ENCODE measurements around the gene F13A1. TPM values are rescaled to one million over a fixed set of nuclear protein-coding genes. Genes with fewer than 3 reads are reported as not detected.

Gene F13A1
- total RNA-seq = 0.05 TPM in 1 of 2 replicates, not detected in the other

DNA sequence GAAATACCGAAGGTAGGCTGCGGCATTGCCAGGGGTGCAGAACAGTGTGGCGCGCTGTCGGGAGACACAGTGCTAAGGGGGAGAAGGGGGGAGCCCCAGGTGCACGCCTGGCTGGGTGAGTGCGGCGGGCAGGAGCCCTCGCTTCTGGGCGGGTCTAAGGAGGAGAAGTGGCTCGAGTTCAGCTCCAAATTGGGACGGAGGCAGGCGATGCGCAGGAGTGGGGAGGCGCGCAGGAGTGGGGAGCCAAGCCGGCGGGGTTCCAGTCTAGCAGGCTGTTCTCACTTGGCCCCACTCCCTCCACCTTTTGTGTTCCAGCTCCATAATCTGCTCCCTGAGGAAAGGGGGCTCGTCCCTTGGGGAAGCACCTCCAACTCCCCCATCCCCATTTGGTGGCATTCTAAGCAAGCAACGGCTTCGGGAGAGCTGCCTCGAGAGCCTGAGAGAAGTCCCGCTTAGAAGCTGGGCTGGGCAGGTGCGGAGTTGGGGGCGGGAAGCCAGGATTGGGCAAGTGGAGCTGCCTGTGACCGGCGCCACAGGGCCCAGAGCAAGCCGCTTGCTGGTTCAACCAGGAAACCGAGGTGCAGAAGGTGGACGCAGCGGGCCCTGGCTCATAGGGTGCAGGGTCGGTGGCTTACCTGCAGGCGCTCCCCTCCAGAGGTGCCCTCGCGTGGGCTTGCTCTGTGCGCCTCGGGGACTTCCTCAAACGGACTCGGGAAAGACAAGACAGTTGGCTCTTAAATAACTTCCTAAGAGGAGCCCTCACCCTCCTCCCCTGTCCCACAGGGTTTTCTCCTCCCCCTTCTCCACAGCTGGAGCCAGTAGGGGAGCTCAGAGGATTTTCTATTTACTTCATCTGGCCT is at the start of gene F13A1:
Gene F13A1, minus strand, starts transcription at position 711 of the 860 bp plus-strand sequence. CDS start 1,998 bp downstream, outside the sequence.
- no peak for DNase-seq (ENCODE audit: low read depth)

DNA sequence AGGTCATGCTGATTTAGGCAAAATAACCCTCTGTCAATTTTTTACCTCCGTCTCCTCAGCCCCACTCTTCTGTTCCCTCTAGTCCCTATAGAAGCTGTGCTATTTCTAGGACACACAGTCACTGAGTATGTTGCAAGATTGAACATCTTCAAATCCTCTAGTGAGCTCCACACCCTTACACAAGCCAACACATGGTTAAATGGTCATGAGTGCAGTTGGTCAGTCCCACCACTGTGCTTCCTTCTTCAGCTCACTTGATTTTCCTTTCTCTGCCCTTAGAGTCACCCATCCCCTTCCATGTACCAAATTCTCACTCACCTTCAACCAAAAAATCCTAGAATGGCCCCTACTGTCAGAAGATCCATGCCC is 48.2 kb upstream of the F13A1 start:
- DNase-seq (ENCODE audit: low read depth) = no peak

DNA sequence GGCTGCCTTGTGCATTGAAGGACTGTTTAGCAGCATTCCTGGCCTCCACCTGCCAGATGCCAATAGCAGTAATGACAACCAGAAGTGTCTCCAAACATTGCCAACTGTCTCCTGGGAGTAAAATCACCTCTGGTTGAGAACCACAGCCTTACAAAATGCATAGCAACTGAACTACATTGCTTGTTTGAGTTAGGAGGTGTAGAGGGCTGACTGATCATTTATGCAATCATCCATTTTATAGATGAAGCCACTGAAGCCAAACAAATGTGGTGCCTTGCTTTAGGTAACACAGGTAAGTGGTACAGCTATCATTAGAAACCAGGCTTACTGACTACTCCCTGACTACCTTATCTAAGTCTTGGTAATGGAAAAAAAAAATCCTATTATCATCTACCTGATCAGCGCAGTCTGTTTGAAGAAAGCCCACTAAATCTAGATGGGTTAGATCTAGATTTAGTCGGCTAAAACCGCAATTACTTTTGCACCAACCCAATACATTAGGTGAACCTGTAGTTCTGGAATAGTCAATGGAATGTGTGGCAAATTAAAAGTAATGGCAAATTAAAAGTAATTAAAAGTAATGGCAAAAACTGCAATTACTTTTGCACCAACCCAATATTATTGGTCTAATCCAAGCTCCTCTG is 47.7 kb upstream of the F13A1 start:
- DNase-seq (ENCODE audit: low read depth) = no peak

DNA sequence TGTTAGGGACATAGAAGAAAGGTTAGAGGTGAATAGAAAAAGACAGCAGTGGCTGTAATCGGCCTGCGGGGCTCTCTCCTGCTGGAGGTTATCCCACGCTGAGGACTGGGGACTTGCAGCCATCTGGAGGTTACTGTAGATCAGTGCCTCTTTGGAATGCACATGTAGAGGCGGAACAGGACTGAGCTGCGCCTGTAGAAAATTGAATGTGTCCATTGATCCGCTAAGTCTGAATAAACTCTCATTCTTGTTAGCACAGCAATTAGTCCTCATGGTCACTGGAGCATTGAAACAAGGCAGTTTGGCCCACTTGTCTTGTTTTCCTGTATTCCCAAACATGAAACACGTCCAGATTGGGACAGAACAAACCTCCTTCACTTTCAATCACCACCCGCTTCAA is 46.3 kb upstream of the F13A1 start:
- peak; percentile 74 for DNase-seq (ENCODE audit: low read depth)

DNA sequence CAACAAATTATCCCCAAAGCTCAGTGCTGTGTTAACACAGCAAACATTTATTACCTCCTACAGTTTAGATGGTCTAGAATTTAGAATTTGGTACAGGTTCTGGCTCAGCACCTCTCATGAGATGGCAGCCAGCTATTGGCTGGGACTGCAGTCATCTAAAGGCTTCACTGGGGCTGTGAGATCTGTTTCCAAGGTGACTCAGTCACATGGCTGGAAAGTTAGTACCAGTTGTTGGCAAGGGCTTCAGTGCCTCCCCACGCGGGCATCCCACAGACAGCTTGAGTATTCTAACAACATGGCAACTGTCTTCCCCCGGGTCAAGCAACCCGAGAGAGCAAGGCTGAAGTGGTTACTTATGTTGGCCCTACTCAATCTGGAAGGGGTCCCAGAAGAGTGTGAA is 44.8 kb upstream of the F13A1 start:
- DNase-seq (ENCODE audit: low read depth) = no peak

DNA sequence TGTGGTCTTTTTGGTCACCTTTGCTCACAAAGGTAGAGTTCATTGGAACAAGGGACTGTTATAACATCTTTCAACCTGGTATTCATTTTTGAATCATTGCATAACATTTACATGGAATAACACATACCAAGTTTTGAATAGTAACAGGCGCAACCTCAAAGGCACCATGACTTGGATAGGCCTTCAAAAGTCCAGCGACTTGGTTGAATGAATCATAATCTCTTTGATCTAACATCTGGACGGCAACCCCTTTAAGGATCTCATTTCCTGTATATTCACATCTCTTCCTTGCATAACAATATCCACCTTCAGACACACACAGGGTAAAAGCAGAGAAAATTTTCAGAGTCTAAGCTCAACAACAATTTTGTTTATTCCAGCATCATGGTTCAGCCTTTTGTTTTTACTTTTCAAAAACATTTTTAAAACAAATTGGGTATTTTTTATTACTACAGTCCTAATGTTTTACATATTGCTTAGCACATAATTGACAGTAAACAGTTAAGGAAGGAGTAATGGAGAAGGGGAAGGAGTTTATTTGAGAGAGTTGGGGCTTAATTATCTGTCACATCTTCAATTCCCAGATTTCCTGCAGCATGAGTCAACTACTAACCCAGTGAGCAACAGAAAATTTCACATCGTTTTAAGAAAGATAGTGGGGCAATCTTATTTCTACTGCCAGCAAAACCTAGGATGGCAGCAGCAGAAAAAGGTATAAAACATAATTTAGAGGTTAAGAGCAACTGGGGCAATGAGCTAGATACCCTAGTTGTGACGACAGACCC is 41.8 kb upstream of the F13A1 start:
- DNase-seq (ENCODE audit: low read depth) = no peak

DNA sequence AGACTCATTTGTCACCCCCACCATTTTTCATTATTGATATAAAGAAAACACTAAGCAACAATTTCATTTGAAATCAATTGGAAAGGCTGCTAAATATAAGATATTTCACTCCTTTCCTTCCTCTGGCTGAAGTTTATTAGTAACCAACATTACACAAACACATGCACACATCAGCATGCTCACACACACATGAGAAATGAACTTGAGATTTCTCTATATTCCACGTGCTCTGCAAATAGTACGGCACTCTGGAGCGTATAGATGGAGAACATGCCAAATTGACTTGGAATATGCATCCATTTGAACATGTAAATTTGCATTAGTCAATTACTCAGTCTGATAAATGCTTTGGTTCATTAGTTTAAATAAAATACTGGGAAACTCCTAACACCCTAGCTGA is 37.1 kb upstream of the F13A1 start:
- DNase-seq (ENCODE audit: low read depth) = no peak

DNA sequence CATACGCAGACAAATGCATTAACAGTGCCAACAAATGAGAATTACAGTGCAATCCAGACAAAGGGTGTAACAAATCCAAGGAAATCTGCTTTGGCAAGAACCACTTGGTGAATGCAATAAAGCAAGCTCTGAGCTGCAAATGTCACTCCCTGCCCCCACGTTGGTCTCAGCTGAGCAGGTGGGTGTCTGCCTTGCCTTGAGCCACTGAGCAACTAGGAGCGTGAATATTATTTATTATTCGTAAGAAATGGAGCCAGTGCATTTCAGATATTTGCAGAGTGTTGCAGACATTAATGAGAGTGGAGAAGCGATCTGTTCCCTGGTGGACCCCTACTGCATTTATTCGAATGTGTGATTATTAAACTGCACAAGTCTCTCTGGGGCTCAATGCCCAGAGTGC is 36.6 kb upstream of the F13A1 start:
- no peak for DNase-seq (ENCODE audit: low read depth)

DNA sequence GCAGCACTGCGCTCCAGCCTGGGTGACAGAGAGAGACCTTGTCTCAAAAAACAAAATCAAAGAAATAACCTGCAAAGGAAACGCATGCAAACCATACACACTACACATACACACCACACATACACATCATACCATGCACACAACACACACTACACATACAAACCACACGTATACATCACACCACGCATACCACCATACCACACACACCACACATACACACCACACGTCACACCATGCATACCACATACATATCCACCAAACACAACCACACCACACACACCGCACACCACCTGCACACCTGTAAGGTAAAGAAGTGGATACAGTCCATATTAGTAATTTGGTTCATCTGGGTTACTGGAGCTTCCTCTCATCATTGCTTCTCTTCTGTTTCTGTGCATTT is 32.3 kb upstream of the F13A1 start:
- no peak for DNase-seq (ENCODE audit: low read depth)

DNA sequence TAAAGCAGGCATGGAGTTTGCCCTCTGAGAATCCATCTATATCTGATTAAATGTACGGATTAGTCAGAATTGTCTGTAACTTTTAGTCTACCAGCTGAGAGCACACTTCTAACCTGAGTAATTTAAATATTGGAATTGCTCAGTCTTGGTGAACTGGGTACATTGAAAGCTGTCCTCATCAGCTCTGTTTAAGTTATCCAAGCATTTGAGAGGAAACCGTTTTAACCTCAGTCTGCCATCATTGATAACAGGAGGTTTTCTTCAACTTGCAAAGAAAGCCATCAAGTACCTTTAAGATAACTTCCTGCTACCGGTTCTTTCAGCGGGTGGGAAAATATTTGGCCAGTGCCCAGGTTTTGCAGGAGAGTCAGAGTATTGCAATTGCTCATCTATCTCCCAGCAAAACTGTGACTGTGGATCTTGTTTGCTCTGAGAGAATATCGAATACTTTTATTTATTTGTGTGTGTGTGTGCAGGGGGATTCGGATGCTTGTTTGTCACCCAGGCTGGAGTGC is 31.1 kb upstream of the F13A1 start:
- no peak for DNase-seq (ENCODE audit: low read depth)

DNA sequence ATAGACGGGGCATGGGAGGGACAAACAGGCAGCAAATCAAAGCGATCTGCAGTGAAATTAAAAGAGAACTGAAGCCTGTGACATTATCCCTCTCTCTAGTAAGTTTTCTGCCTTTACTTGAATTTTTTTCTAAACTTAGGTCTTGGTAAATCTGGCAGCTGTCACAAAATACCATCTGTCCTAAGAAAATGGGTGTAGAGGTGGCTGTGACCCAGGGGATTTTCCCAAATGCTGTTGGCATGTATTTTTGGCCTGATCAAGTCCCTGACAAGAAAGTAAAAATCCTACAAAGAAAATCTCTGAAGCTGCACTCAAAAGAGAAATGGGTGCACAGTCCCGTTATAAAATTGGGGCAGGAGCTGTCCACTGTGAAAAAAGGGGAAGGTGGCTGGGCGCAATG is 30.2 kb upstream of the F13A1 start:
- no peak for DNase-seq (ENCODE audit: low read depth)

DNA sequence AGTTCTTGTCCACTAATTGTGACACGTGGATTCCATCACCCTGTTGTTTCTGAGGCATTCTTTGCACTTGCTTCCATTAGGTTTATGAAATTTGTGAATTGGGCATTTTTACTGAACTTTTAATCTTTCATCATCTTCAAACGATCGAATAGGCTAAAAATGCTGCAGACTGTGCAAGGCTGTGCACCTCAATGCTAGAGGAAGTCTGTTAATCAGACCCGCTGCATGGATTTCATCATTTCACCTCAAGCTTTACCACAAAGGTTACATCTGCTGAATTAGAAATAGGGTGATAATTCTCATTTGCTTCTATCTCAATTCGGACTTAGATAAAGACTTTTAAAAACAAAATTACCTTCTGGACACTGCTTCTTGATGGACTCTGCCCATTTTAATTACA is 27.8 kb upstream of the F13A1 start:
- DNase-seq (ENCODE audit: low read depth) = no peak

DNA sequence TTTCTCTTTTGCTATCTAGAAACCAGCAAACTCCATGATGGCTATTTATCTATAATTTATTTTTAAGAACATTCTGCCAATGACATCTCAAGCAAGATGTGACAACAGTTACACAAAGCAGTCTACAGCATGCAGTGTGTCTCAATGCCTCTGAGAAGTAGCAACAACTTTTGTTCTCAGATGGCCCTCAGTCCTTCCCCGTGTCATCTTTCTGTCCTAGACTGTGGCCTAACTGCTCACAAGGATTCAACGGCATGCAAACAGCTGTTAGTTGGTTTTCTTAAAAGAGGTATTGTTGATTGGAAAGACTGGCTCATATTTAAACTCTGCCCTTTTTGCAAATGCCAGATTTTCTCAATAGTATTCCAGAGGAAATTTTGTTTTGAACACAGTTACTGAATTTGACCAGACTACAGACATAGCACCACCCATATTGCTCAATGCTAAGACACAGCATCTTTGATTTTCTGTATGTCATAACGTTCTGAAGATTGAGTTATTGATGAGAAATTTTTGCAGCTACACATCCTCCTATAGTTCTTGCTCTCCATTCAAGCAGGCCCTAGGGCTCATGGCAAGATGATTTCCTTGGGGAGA is 26.1 kb upstream of the F13A1 start:
- DNase-seq (ENCODE audit: low read depth) = no peak

DNA sequence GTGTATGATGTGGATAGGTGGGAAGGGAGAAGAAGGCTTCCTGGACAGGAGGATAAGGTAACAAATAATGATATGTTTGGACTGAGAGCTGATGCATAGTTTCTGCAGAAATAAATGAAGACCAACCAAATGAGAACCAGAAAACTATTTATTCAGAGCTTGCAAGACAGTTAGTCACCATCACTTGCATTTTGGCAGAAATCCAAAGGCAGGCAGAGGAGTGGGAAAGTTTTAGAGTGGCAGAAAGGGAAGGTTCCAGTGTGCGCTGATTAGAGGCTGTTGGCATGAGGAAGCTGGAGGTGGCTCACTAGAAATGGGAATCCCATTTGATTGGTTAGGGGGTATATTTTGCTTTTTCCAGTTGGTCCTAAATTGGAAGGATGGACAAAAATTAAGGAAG is 13.0 kb upstream of the F13A1 start:
- peak; percentile 38 for DNase-seq (ENCODE audit: low read depth)

DNA sequence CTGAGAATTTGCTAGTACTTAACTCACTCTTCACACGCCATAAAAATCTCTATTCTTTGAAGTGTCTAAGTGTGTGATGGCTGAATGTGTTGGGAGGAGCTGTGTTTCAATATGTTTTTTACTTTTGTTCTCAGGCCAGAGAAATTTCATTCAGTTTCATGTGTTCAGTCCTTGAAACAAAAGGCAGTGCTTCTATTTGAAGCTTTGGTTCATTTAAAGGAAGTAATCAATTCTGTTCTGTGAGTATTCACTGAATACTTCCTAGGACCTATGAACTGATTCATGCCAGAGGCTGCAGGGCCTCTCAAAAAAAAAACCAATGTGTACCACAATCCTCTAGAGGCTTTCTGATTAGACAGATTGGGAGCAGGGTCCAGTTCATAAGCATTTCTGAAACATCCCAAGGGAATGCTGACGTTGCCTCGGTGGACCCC is 12.4 kb upstream of the F13A1 start:
- DNase-seq (ENCODE audit: low read depth) = no peak

DNA sequence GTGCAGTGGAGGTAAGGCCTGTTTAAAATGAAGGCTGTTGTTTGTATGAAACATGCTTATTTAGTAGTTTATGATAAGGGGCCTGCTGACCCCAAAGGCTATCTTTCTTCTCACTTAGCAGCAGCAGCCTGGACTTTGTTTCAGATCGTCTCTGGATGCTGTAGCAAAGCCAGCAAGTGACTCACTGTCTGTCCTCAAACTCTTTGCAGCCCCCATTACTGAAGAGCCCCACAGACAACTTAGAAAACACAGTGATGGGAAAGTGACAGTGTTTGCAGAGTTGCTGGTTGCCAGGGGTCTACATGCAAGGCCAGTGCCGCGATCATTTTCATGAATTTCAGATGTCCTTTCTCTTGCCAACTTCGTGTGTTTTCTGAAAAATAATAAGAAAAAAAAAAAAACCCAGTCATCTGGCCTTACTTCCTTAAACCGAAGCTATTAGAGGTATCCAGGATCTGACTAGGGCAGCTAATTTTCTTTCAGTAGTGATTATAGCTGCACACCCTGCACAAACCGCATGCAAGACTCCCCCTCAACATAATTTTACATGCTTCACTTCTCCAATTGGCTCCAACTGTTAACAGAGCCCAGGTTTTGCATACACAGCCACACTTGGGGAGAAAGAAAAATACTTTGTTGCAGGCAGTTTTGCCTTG is 11.6 kb upstream of the F13A1 start:
- no peak for DNase-seq (ENCODE audit: low read depth)

DNA sequence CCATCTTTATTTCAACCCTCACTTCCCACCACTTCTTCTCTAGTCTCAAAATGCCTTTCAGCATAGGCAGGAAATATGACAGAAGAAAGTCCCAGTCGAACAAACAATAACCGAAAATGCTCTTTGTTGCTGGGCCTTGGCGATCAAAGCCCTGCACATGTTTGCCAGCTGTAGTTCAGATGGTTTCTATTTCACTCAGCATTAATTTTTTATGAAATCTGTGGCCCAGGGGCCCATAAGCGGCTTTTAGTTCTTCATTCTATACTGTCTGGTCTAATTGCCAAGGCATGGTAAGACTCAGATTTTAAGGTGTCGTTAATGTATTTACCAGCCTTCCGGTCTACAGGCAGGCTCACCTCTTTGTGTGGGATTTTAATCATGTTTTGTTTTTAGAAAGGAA is 10.9 kb upstream of the F13A1 start:
- no peak for DNase-seq (ENCODE audit: low read depth)

DNA sequence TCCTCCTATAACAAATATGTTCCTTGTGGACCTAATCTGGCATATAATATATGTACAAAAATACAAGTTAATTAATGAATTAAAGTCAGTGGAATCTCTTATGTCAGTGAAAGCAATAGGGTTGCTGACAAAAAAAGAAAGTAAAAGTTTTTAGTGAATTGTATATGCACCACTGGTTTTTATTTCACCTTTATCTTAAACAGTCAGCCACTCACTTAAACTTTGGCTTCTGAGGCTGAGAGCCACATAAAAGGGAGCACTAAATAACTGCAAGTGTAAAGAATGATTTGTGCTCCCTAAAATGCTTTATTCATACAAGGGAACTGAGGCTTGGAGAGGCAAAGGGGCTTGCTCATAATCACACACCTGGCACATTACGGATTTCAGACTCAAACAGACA is 9.9 kb upstream of the F13A1 start:
- no peak for DNase-seq (ENCODE audit: low read depth)

DNA sequence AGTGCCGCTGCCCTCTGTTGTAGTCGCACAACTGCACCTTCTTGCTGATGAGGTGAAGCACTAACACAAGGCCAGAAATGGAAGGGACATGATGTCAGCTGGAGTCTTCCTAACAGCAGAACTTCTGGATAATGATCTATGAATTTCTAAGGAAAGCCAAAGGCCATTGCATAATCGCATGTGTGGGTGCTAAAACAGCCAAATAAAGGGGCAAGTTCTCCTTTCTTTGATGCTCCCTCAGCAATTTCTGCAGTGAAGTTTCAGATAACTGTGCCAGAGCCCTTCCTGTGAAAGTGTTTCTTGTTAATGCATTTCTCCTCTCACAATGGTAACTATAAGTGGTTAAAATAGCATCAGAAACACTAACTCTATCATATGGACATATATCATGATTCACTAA is 8.0 kb upstream of the F13A1 start:
- DNase-seq (ENCODE audit: low read depth) = no peak

DNA sequence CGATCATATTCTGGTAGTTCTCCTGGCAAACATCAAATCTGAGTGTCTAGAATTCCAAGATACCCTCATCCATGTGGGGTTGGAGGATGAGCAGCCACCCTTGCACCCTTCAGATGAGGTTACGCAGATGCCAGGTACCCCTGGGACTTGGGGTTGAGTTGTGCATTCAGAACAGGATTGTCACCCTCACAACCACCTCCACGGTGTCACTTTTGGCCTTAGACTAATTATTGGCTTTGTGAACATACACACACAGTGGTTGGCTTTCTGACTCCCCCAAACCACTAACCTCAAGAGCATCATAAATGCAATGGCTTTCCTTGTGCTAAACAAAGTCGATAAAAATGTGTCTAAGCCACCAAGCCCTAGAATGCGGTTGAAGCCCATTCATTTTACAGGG is 2.9 kb upstream of the F13A1 start:
- no peak for DNase-seq (ENCODE audit: low read depth)

DNA sequence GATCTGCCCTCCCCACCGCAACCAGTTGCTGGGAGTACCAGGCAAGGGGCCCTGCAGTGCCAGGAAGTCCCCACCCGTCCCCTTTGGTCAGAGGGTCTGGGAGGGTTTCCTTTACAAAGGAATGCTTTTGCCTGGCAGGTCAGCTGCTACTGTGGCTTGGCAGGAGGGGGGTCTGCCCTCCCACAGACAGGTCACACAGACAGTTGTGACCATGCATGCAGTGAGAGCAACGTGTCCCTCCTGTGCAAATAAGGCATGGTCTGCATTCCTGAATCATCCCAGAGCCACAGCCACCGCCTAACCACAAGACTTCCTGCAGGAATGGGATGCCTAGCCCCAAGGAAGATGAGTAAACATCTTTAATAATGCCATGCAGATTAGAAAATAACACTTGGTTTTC is 439 bp upstream of the F13A1 start:
- DNase-seq (ENCODE audit: low read depth) = peak; percentile 51
